ENCODE results near the gene INPP4A. TPM values are rescaled to one million over a fixed set of nuclear protein-coding genes. Genes with fewer than 3 reads are reported as not detected.

INPP4A gene
- total RNA-seq, 2 donors from 2014 or later = 12.9 to 49.8 TPM

DNA sequence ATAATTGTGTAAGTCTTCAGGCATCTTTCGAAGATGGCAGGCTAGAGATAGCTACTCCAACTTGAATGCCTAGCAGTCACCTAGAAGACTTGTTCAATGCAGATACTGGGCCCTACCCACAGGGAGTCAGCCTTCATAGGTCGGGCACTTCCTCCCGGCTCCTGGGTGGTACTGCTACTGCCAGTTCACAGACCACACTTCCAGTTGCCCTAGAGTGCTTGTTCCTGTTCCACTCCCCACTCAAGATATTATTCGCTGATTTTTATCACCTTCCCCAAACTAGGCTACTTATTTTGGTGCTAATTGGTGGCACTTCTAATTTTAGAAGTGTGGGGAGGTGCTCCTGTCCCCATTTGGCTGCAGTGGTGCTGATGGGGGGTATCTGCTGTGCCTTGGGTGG lies 34.2 kb downstream of the INPP4A start:
- H3K27me3 ChIP-seq (replicated peaks; ENCODE audit: insufficient read depth) = no peaks in the 10 kb centered on the region
- TF ChIP-seq POLR2A (IDR thresholded peaks at IDR 0.05) = no peak
- TF ChIP-seq POLR2AphosphoS5 (IDR thresholded peaks at IDR 0.05) = no peak
- TF ChIP-seq, protein P1, sequence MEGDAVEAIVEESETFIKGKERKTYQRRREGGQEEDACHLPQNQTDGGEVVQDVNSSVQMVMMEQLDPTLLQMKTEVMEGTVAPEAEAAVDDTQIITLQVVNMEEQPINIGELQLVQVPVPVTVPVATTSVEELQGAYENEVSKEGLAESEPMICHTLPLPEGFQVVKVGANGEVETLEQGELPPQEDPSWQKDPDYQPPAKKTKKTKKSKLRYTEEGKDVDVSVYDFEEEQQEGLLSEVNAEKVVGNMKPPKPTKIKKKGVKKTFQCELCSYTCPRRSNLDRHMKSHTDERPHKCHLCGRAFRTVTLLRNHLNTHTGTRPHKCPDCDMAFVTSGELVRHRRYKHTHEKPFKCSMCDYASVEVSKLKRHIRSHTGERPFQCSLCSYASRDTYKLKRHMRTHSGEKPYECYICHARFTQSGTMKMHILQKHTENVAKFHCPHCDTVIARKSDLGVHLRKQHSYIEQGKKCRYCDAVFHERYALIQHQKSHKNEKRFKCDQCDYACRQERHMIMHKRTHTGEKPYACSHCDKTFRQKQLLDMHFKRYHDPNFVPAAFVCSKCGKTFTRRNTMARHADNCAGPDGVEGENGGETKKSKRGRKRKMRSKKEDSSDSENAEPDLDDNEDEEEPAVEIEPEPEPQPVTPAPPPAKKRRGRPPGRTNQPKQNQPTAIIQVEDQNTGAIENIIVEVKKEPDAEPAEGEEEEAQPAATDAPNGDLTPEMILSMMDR (IDR thresholded peaks at IDR 0.05) = no peak
- no peaks in the 10 kb centered on the region for H3K9me3 ChIP-seq
- no peak overlapping the region for H3K27ac ChIP-seq
- H3K36me3 ChIP-seq = no peaks in the 10 kb centered on the region
- no peak for DNase-seq (ENCODE audit: low spot score)
- H3K4me1 ChIP-seq (replicated peaks) = peaks cover 5% of the 10 kb centered on the region
- no peak overlapping the region for H3K4me3 ChIP-seq
- intact Hi-C loops (cut with DNase I) = no loop called here
- 92% methylated on average over 4 of the region's 4 CpGs for WGBS

DNA sequence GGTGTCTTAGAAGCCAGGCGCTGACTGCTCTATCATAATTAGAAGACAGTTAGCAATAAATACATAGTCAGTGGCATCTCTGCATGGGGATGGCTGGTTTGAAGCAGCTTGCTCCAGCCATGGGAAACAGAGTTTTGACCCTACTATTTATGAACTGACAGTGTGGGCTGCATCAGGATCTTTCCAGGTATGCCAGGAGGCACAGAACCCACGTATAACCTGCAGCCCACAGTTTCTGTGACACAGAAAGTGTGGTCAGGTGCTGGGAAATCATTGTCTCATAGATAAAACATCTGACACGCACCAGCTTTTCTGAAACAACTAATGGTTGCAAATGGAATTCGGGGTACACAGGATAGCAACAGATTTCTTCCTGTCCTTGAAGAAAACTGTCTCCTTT lies 34.7 kb downstream of the INPP4A start:
- 64% methylated on average over 4 of the region's 4 CpGs for WGBS
- intact Hi-C loops (cut with DNase I) = no loop called here
- no peaks in the 10 kb centered on the region for H3K9me3 ChIP-seq
- H3K36me3 ChIP-seq = no peaks in the 10 kb centered on the region
- H3K27me3 ChIP-seq (replicated peaks; ENCODE audit: insufficient read depth) = no peaks in the 10 kb centered on the region
- TF ChIP-seq POLR2AphosphoS5 (IDR thresholded peaks at IDR 0.05) (no peak), POLR2A (IDR thresholded peaks at IDR 0.05) (no peak)
- TF ChIP-seq, protein P1 (IDR thresholded peaks at IDR 0.05) = no peak
- peaks cover 5% of the 10 kb centered on the region for H3K4me1 ChIP-seq (replicated peaks)
- DNase-seq (ENCODE audit: low spot score) = no peak
- H3K27ac ChIP-seq = no peak overlapping the region
- H3K4me3 ChIP-seq = no peak overlapping the region

DNA sequence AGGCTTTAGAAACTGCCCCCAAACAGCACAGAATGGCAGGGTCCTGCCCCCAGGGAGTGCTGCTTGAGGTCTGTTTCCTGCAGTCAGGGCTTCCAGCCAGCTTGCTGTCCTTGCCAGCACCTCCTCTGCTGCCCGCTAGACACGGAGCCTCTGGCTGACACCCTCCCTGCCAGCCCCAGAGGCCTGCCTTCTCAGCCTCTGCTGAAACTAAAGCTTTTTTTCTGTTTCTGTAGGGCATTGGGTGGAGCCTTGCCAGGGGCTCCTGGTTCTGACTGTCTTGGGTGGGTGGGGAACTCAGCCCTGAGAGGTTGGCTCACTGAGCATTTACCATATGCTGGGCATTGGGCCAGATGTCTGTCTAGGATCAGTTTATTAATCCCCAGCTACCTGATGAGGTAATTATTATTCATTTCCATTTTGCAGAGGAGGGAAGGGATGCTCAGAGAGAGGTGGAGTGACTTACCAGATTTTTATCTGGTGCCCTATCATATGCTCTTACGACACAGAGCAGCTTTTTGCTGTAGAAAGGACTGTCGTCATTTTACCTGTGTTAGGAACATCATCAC lies 35.4 kb downstream of the INPP4A start:
- Histone ChIP-seq H3K27me3 (replicated peaks; ENCODE audit: insufficient read depth) (no peaks in the 10 kb centered on the region), H3K4me3 (no peak overlapping the region), H3K4me1 (replicated peaks) (peaks cover 5% of the 10 kb centered on the region), H3K36me3 (no peaks in the 10 kb centered on the region), H3K9me3 (no peaks in the 10 kb centered on the region), H3K27ac (no peak overlapping the region)
- peak; percentile 40 for DNase-seq (ENCODE audit: low spot score)
- WGBS = 17% methylated on average over 4 of the region's 4 CpGs
- TF ChIP-seq, protein P1 (IDR thresholded peaks at IDR 0.05) = no peak
- TF ChIP-seq POLR2AphosphoS5 (IDR thresholded peaks at IDR 0.05) (no peak), POLR2A (IDR thresholded peaks at IDR 0.05) (no peak)
- intact Hi-C loops (cut with DNase I) = no loop called here

DNA sequence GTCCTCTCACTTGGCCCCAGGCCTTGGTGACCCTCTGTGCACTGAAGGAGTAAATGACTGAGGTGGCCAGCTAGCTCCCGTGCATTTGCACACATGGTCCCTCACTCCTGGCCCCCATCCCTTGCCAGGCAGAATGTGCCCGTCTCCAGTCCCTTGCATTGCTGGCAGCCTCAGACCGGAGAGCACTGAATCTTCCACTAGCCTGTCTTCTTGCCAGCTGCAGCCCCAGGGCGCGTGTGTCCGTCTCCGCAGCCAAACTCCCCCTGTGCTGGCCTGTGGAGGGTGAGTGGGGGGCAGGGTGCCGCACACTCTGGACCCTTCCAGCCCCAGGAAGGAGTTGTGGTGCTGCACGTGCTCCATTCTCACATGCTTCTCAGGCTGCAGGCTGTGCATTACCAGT lies 35.9 kb downstream of the INPP4A start:
- no peaks in the 10 kb centered on the region for H3K27me3 ChIP-seq (replicated peaks; ENCODE audit: insufficient read depth)
- H3K4me3 ChIP-seq = no peak overlapping the region
- intact Hi-C loops (cut with DNase I) = no loop called here
- H3K4me1 ChIP-seq (replicated peaks) = peaks cover 5% of the 10 kb centered on the region
- WGBS = 50% methylated on average over 9 of the region's 9 CpGs
- no peak overlapping the region for H3K27ac ChIP-seq
- TF ChIP-seq POLR2A (IDR thresholded peaks at IDR 0.05) (no peak), POLR2AphosphoS5 (IDR thresholded peaks at IDR 0.05) (no peak)
- no peaks in the 10 kb centered on the region for H3K36me3 ChIP-seq
- H3K9me3 ChIP-seq = no peaks in the 10 kb centered on the region
- no peak for DNase-seq (ENCODE audit: low spot score)

DNA sequence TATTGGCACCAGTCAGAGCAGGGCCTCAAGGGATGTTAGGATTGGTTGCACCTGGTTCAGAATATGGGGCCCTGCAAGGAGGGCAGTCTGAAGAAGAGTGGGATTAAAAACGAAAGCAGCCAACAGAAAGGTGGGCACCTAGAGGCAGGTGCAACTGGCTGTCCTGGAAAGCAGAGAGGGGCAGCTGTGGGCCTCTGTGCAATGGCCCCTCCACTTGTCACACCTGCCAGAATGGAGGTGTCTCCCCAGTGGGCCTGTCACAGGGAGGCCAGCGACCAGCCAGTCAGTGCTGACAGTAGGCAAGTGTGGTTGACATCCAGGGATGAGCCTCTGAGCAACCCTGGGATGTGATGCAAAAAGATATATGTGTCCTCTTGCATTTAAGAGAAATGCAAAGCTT lies 37.7 kb downstream of the INPP4A start:
- TF ChIP-seq, protein P1 (IDR thresholded peaks at IDR 0.05) = no peak
- TF ChIP-seq POLR2A (IDR thresholded peaks at IDR 0.05) (no peak), POLR2AphosphoS5 (IDR thresholded peaks at IDR 0.05) (no peak)
- Histone ChIP-seq H3K4me1 (replicated peaks) (peaks cover 5% of the 10 kb centered on the region), H3K4me3 (no peak overlapping the region), H3K9me3 (no peaks in the 10 kb centered on the region), H3K27me3 (replicated peaks; ENCODE audit: insufficient read depth) (no peaks in the 10 kb centered on the region), H3K27ac (no peak overlapping the region), H3K36me3 (no peaks in the 10 kb centered on the region)
- 81% methylated on average over 2 of the region's 2 CpGs for WGBS
- no peak for DNase-seq (ENCODE audit: low spot score)
- intact Hi-C loops (cut with DNase I) = no loop called here
